Fibroblast of pulmonary artery (primary cell): ENCODE measurements around the gene FOXE3.

Experiments used
- DNase-seq: peaks from one replicate; pipeline ENCODE4 v3.0.0-alpha.2; 2010; ENCODE audit warnings: low read depth
- H3K4me3 ChIP-seq: replicated peaks from 2 replicates; pipeline ENCODE4 v1.5.1; 2011; ENCODE audit warnings: low read depth, mild to moderate bottlenecking, control low read depth, low read length, moderate library complexity
- CTCF ChIP-seq: IDR thresholded peaks from 2 replicates; pipeline ENCODE4 v1.5.1; 2011; ENCODE audit warnings: mild to moderate bottlenecking, control low read depth, low read length, inconsistent platforms; ENCODE audit errors: missing control alignments

The FOXE3 gene

GRCh38 chr1:47393141-47393540, 22.9 kb upstream of the FOXE3 start:
- H3K4me3 ChIP-seq = no peak overlapping the region
- no peak for TF ChIP-seq CTCF
- DNase-seq = no peak

- no peak overlapping the region for H3K4me3 ChIP-seq
- TF ChIP-seq CTCF = no peak
- DNase-seq = no peak
Observed at GRCh38 chr1:47395433-47395832, 20.7 kb upstream of the FOXE3 start.

GRCh38 chr1:47396671-47397196, 19.4 kb upstream of the FOXE3 start:
- DNase-seq = no peak
- H3K4me3 ChIP-seq = no peak overlapping the region
- no peak for TF ChIP-seq CTCF

- DNase-seq = no peak
- no peak overlapping the region for H3K4me3 ChIP-seq
- TF ChIP-seq CTCF = no peak
Observed at GRCh38 chr1:47399138-47399845, 16.8 kb upstream of the FOXE3 start.

- H3K4me3 ChIP-seq = no peak overlapping the region
- no peak for DNase-seq
- no peak for TF ChIP-seq CTCF
Observed at GRCh38 chr1:47399846-47400155, 16.3 kb upstream of the FOXE3 start.

GRCh38 chr1:47401761-47402160, 14.3 kb upstream of the FOXE3 start:
- no peak for DNase-seq
- H3K4me3 ChIP-seq = no peak overlapping the region
- TF ChIP-seq CTCF = no peak

- DNase-seq = no peak
- no peak for TF ChIP-seq CTCF
- H3K4me3 ChIP-seq = no peak overlapping the region
Observed at GRCh38 chr1:47402591-47402990, 13.5 kb upstream of the FOXE3 start.
